ENCODE results near the gene PAQR4. TPM values are rescaled to one million over a fixed set of nuclear protein-coding genes. Genes with fewer than 3 reads are reported as not detected.

PAQR4 gene
- total RNA-seq, 1 donor from 2014 or later: 9.5 TPM

DNA sequence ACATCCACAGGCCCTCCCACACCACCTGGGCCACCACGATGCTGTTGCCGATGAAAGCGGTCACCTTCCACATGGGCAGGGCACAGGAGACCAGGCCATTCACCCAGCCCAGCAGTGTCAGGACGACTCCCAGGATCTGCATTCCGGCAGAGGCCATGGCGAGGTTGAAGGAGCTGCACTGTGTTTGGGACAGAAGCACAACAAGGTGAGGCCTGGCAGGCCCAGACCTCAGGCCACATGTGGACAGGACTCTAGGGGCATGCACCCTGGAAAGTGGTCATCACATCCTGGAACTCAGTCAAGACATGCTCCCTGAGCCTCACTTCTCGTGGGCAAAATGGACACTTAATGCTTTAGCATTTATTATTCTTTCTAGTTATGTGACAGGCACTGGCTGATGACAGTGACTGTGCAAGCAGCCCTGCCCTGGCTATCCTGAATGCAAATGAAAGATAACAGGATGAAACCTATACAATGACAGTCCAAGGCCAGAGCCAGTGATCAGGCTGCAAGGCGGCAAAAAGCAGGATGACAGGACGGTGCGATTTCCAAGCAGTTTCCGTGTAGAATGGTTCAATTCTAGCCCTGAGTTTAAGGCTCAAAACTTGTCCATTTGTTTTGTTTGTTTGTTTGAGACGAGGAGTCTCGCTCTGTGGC lies 46.8 kb downstream of the PAQR4 start:
- no peak for DNase-seq (ENCODE audit: low spot score)
- H3K36me3 Mint-ChIP-seq (ENCODE audit: low read depth): no peaks in the 10 kb centered on the region
- TF ChIP-seq CTCF (IDR thresholded peaks at IDR 0.05): no peak
- no peaks in the 10 kb centered on the region for H3K9me3 Mint-ChIP-seq (ENCODE audit: low read depth)
- no peak overlapping the region for H3K4me3 Mint-ChIP-seq (ENCODE audit: unreplicated experiment)
- H3K27me3 Mint-ChIP-seq (ENCODE audit: low read depth): peaks cover 14% of the 10 kb centered on the region
- H3K4me1 Mint-ChIP-seq (ENCODE audit: low read depth): peaks cover 4% of the 10 kb centered on the region
- H3K27ac Mint-ChIP-seq (ENCODE audit: unreplicated experiment): no peak overlapping the region

GRCh38 chr16:3017344-3017743 lies 48.2 kb downstream of the PAQR4 start:
- Mint-ChIP-seq H3K27me3 (ENCODE audit: low read depth) (peaks cover 11% of the 10 kb centered on the region), H3K4me1 (ENCODE audit: low read depth) (peaks cover 12% of the 10 kb centered on the region), H3K4me3 (ENCODE audit: unreplicated experiment) (no peak overlapping the region), H3K27ac (ENCODE audit: unreplicated experiment) (no peak overlapping the region), H3K36me3 (ENCODE audit: low read depth) (peaks cover 7% of the 10 kb centered on the region), H3K9me3 (ENCODE audit: low read depth) (no peaks in the 10 kb centered on the region)
- DNase-seq (ENCODE audit: low spot score): no peak
- no peak for TF ChIP-seq CTCF (IDR thresholded peaks at IDR 0.05)

GRCh38 chr16:3017794-3018506 lies 48.8 kb downstream of the PAQR4 start, which contains the start of gene CLDN6:
CLDN6 (minus strand) TSS chr16:3018183; CDS start chr16:3016021, 2,162 bp downstream.
- no peaks in the 10 kb centered on the region for H3K9me3 Mint-ChIP-seq (ENCODE audit: low read depth)
- H3K4me3 Mint-ChIP-seq (ENCODE audit: unreplicated experiment): no peak within 1 kb of the TSS
- H3K27me3 Mint-ChIP-seq (ENCODE audit: low read depth): peaks cover 5% of the 10 kb centered on the region
- peaks cover 7% of the 10 kb centered on the region for H3K36me3 Mint-ChIP-seq (ENCODE audit: low read depth)
- peak; percentile 92 for DNase-seq (ENCODE audit: low spot score)
- H3K27ac Mint-ChIP-seq (ENCODE audit: unreplicated experiment): no peak within 1 kb of the TSS
- peak; percentile 67 for TF ChIP-seq CTCF (IDR thresholded peaks at IDR 0.05)
- H3K4me1 Mint-ChIP-seq (ENCODE audit: low read depth): peaks cover 18% of the 10 kb centered on the region

- Mint-ChIP-seq H3K4me1 (ENCODE audit: low read depth) (peaks cover 29% of the 10 kb centered on the region), H3K27ac (ENCODE audit: unreplicated experiment) (peak overlapping the region; percentile 81), H3K27me3 (ENCODE audit: low read depth) (no peaks in the 10 kb centered on the region), H3K36me3 (ENCODE audit: low read depth) (peaks cover 9% of the 10 kb centered on the region), H3K9me3 (ENCODE audit: low read depth) (no peaks in the 10 kb centered on the region), H3K4me3 (ENCODE audit: unreplicated experiment) (peak overlapping the region; percentile 91)
- TF ChIP-seq CTCF (IDR thresholded peaks at IDR 0.05): no peak
- no peak for DNase-seq (ENCODE audit: low spot score)
Observed at GRCh38 chr16:3019594-3020246, 50.6 kb downstream of the PAQR4 start.

- Mint-ChIP-seq H3K36me3 (ENCODE audit: low read depth) (peaks cover 9% of the 10 kb centered on the region), H3K27ac (ENCODE audit: unreplicated experiment) (peak within 1 kb of the TSS; percentile 99), H3K9me3 (ENCODE audit: low read depth) (no peaks in the 10 kb centered on the region), H3K4me1 (ENCODE audit: low read depth) (peaks cover 29% of the 10 kb centered on the region), H3K4me3 (ENCODE audit: unreplicated experiment) (peak within 1 kb of the TSS; percentile 91), H3K27me3 (ENCODE audit: low read depth) (no peaks in the 10 kb centered on the region)
- peak; percentile 22 for TF ChIP-seq CTCF (IDR thresholded peaks at IDR 0.05)
- peak; percentile 93 for DNase-seq (ENCODE audit: low spot score)
Observed at GRCh38 chr16:3020247-3020603, 51.1 kb downstream of the PAQR4 start, which contains the start of gene TNFRSF12A. TNFRSF12A (plus strand) TSS chr16:3020368; CDS start chr16:3020398, 30 bp downstream.

All from chondrocyte (in vitro differentiated cells).